Activated T-cell treated with anti-CD3 and anti-CD28 coated beads, Interleukin-2, amount 50 U/mL, for 24 hours (primary cell): ENCODE measurements around the gene PPP1R18.
A peak's percentile ranks its signal among the peaks of the same experiment; 100 is the strongest.
"Not testable (repeated sequence)": the region's sequence is repeated elsewhere in the genome, so short reads cannot be mapped to it uniquely, and the experiment has no call there.

Experiments used
- DNase-seq: peaks from one replicate; pipeline ENCODE4 v3.0.0-alpha.2; 2020
- H3K27ac Mint-ChIP-seq: 2 replicates; pipeline ENCODE4 v1.8.0; 2020; ENCODE audit warnings: mild to moderate bottlenecking, mixed read lengths
- H3K27me3 Mint-ChIP-seq: 2 replicates; pipeline ENCODE4 v1.8.0; 2020; ENCODE audit warnings: mixed read lengths
- H3K36me3 Mint-ChIP-seq: 2 replicates; pipeline ENCODE4 v1.8.0; 2020; ENCODE audit warnings: low read depth, mixed read lengths
- H3K4me1 Mint-ChIP-seq: 2 replicates; pipeline ENCODE4 v1.8.0; 2020; ENCODE audit warnings: low read depth, mixed read lengths
- H3K4me3 Mint-ChIP-seq: 2 replicates; pipeline ENCODE4 v1.8.0; 2020; ENCODE audit warnings: mild to moderate bottlenecking, moderate library complexity, mixed read lengths
- H3K9me3 Mint-ChIP-seq: 2 replicates; pipeline ENCODE4 v1.8.0; 2020; ENCODE audit warnings: mixed read lengths

PPP1R18 gene, protein sequence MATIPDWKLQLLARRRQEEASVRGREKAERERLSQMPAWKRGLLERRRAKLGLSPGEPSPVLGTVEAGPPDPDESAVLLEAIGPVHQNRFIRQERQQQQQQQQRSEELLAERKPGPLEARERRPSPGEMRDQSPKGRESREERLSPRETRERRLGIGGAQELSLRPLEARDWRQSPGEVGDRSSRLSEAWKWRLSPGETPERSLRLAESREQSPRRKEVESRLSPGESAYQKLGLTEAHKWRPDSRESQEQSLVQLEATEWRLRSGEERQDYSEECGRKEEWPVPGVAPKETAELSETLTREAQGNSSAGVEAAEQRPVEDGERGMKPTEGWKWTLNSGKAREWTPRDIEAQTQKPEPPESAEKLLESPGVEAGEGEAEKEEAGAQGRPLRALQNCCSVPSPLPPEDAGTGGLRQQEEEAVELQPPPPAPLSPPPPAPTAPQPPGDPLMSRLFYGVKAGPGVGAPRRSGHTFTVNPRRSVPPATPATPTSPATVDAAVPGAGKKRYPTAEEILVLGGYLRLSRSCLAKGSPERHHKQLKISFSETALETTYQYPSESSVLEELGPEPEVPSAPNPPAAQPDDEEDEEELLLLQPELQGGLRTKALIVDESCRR

DNA sequence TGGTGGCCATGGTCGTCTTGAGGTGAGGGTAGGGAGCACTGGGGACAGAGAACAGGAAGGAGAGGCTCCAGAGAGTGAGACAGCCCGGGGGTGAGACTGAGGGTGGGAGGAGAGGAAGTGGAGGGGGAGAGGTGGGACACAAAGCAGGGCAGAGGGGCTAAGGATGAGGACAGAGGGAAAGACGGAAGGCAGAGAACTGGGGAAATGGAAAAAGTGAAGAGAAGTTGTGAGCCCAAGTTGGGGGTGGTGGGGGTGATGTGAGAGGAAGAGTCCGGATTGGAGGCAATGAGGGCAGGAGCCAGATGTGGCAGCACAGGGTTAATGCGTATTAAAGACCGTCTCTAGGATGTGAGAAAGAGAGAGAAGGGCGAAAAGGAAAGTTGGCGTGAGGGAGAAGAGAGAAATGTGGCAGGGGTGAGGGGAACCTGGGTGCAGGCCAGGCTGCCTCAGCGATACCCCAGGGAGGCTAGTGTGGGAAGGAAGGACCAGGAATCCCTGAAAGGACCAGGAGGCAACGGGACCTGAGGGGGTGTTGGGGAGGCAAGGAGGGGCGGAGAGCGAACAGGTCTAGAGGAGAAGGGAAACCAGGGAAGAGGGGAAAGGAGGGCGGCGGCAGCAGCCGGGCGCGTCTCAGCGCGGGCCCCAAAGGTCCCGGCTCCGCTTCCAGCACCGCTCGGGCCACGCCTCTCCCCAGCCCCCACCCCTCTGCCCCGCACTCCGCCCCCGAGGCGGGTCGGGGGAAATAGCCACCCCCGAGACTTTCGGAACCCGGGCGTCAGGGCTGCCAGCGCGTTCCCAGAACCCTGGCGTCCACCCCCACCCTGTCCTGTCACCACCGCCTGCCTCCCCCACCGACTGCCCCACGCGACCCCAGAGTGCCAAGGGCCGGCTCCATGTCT, at the start of gene PPP1R18:
PPP1R18 (minus strand) TSS at position 637 of the 899 bp plus-strand sequence; CDS start at position 10, 627 bp downstream.
- H3K36me3 Mint-ChIP-seq: peaks cover 71% of the 10 kb centered on the region
- DNase-seq: peak; percentile 89
- H3K27ac Mint-ChIP-seq: peak within 1 kb of the TSS; percentile 99
- H3K9me3 Mint-ChIP-seq: no peaks in the 10 kb centered on the region
- peaks cover 39% of the 10 kb centered on the region for H3K4me1 Mint-ChIP-seq
- no peaks in the 10 kb centered on the region for H3K27me3 Mint-ChIP-seq
- H3K4me3 Mint-ChIP-seq: peak within 1 kb of the TSS; percentile 94

DNA sequence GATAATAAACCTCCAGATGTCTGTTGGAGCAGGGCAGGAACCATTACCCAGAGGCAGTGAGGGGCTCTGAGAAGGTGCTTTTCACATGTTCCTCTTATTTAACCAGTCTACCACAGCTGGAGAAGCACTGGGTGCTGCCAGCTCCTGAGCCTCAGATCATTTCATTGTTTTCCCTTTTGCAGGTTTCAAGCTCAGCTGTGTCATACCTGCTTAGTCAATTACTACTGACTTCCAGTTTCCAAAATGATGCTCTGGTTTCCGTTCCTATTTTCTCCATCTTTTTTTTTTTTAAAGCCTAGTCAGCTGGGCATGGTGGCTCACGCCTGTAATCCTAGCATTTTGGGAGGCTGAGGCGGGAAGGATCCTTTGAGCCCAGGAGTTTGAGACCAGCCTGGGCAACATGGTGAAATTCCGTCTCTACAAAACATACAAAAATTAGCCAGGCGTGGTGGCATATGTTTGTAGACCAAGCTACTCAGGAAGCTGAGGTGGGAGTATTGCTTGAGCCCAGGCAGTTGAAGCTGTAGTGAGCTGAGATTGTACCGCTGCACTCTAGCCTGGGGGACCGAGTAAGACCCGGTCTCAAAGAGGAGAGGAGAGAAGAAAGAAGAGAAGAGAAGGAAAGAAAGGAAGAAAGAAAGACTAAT, 49.3 kb upstream of the PPP1R18 start:
- peak; percentile 52 for DNase-seq
- Mint-ChIP-seq H3K4me3 (peak overlapping the region; percentile 65), H3K27ac (peak overlapping the region; percentile 98), H3K9me3 (peaks cover 5% of the 10 kb centered on the region), H3K27me3 (no peaks in the 10 kb centered on the region), H3K4me1 (peaks cover 83% of the 10 kb centered on the region), H3K36me3 (peaks cover 98% of the 10 kb centered on the region)

GRCh38 chr6:30732237-30732943, 45.9 kb upstream of the PPP1R18 start:
- H3K27me3 Mint-ChIP-seq: no peaks in the 10 kb centered on the region
- H3K36me3 Mint-ChIP-seq: peaks cover 96% of the 10 kb centered on the region
- H3K4me3 Mint-ChIP-seq: no peak overlapping the region
- H3K4me1 Mint-ChIP-seq: peaks cover 62% of the 10 kb centered on the region
- peaks cover 5% of the 10 kb centered on the region for H3K9me3 Mint-ChIP-seq
- DNase-seq: no peak
- peak overlapping the region; percentile 61 for H3K27ac Mint-ChIP-seq

DNA sequence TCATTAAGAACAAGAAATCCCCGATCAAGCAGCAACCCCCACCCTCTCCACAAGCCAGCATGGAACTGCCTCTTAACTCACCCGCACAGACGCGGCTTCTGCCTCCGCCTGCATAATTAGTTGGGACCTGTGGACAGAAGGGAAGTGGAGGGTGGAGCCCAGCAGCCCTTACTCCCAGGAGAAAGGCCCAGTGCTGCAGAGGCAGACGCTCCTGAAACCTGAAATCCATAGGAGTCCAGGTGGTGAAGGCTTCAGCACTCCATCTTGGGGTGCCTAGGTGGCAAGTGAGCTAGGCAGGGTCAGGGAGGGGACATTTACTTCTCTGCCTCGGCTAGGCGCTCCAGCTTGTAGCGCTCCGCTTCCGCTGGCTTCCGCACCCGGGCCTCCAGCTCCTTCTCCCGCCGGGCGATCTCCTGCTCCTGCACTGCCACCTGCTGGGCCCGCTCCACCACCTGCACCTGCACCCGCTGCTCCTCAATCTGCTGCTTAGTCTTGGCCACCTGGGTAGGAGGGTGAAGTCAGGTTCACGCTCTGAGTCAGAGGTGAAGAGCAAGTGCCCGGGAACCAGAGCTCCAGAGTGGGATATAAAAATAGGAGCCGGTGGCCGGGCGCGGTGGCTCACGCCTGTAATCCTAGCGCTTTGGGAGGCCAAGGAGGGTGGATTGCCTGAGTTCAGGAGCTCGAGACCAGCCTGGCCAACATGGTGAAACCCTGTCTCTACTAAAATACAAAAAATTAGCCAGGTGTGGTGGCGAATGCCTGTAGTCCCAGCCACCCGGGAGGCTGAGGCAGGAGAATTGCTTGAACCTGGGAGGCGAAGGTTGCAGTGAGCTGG, 44.4 kb upstream of the PPP1R18 start:
- Mint-ChIP-seq H3K27ac (peak overlapping the region; percentile 83), H3K4me1 (peaks cover 51% of the 10 kb centered on the region), H3K36me3 (peaks cover 93% of the 10 kb centered on the region), H3K27me3 (no peaks in the 10 kb centered on the region), H3K4me3 (peak overlapping the region; percentile 65), H3K9me3 (no peaks in the 10 kb centered on the region)
- peak; percentile 89 for DNase-seq

DNA sequence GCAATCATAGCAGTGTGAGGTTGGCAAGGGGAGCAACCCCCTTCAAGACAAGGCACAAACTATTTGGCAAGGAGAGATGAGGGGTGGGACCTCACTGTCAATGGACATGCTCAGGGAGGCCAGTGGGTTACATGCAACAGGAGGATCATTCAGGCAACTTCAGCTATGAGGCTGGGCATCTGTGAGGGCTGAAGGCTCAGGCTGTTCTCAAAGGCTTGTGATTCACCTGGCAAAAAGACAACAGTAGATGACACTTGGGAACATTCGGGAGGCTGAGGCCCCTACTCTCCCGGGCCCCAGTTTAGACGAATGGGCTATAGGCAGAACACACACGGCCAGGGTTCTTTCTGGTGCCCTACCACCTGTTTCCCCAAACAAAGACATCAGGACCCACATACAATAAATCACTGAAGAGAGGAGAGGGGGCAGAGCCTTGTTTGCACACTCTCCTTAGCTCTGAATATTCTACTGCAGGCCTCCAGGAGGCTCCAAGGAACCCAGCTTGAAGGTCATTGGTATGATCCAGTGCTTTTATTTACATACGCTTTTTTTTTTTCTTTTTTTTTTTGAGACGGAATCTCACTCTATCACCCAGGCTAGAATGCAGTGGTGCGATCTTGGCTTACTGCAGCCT, 41.6 kb upstream of the PPP1R18 start:
- Mint-ChIP-seq H3K27me3 (no peaks in the 10 kb centered on the region), H3K36me3 (peaks cover 94% of the 10 kb centered on the region), H3K4me3 (no peak overlapping the region)

GRCh38 chr6:30726506-30727413, 40.3 kb upstream of the PPP1R18 start:
- Mint-ChIP-seq H3K27ac (peak overlapping the region; percentile 85), H3K4me3 (peak overlapping the region; percentile 5), H3K4me1 (peaks cover 55% of the 10 kb centered on the region), H3K27me3 (no peaks in the 10 kb centered on the region), H3K9me3 (no peaks in the 10 kb centered on the region), H3K36me3 (peaks cover 94% of the 10 kb centered on the region)
- no peak for DNase-seq

More for the DNA sequence above, 41.6 kb upstream of the PPP1R18 start:
- Mint-ChIP-seq H3K9me3 (no peaks in the 10 kb centered on the region), H3K4me1 (peaks cover 58% of the 10 kb centered on the region), H3K27ac (peak overlapping the region; percentile 85)
- no peak for DNase-seq

DNA sequence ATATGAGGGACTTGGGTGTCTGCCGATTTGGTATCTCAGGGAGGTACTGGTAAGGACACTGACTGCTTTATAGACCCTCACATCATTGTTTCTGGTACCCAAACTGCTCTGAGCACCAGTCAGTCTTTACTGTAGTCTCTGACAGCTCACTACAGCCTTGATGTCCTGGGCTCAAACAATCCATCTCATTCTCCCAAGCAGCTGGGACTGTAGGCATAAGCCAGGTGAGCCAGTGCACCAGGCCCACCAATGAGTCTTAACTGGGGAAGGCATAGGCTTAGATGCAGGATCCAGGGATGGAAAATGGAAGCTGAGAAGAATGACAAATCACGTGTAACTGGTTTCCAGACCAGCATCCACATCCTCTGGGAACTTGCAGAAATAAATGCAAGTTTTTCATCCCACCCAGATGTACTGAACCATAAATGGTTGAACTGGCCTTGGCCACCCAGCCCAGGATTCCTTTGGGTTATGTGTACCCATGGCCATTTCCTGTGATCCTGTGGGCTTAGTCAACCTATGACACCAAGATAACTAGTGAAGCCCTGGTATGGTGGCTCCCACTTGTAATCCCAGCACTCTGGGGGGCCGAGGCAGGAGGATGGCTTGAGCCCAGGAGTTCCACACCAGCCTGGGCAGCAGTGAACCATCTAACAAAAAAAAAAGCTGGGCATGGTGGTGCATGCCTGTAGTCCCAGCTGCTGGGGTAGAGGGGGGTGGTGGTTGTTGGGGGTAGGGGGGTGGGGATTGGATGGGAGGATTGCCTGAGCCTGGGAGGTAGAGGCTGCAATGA, 39.5 kb upstream of the PPP1R18 start:
- Mint-ChIP-seq H3K27ac (peak overlapping the region; percentile 83), H3K4me3 (peak overlapping the region; percentile 41), H3K36me3 (peaks cover 93% of the 10 kb centered on the region)

GRCh38 chr6:30724906-30725667, 38.6 kb upstream of the PPP1R18 start:
- DNase-seq: no peak
- Mint-ChIP-seq H3K27me3 (no peaks in the 10 kb centered on the region), H3K4me3 (peak overlapping the region; percentile 99), H3K4me1 (peaks cover 40% of the 10 kb centered on the region), H3K27ac (peak overlapping the region; percentile 98), H3K36me3 (peaks cover 93% of the 10 kb centered on the region), H3K9me3 (no peaks in the 10 kb centered on the region)

More for the DNA sequence above, 39.5 kb upstream of the PPP1R18 start:
- no peak for DNase-seq
- no peaks in the 10 kb centered on the region for H3K27me3 Mint-ChIP-seq
- H3K9me3 Mint-ChIP-seq: no peaks in the 10 kb centered on the region
- H3K4me1 Mint-ChIP-seq: peaks cover 49% of the 10 kb centered on the region

DNA sequence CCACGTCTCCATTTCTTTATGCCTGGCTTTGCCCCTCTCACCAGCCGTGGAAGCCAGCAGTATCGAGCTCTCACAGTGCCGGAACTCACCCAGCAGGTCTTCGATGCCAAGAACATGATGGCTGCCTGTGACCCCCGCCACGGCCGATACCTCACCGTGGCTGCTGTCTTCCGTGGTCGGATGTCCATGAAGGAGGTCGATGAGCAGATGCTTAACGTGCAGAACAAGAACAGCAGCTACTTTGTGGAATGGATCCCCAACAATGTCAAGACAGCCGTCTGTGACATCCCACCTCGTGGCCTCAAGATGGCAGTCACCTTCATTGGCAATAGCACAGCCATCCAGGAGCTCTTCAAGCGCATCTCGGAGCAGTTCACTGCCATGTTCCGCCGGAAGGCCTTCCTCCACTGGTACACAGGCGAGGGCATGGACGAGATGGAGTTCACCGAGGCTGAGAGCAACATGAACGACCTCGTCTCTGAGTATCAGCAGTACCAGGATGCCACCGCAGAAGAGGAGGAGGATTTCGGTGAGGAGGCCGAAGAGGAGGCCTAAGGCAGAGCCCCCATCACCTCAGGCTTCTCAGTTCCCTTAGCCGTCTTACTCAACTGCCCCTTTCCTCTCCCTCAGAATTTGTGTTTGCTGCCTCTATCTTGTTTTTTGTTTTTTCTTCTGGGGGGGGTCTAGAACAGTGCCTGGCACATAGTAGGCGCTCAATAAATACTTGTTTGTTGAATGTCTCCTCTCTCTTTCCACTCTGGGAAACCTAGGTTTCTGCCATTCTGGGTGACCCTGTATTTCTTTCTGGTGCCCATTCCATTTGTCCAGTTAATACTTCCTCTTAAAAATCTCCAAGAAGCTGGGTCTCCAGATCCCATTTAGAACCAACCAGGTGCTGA, 37.6 kb upstream of the PPP1R18 start:
- peaks cover 45% of the 10 kb centered on the region for H3K4me1 Mint-ChIP-seq
- H3K27me3 Mint-ChIP-seq, H3K9me3 Mint-ChIP-seq, DNase-seq: not testable (repeated sequence)
- H3K4me3 Mint-ChIP-seq: peak overlapping the region; percentile 99
- H3K36me3 Mint-ChIP-seq: peaks cover 92% of the 10 kb centered on the region
- H3K27ac Mint-ChIP-seq: peak overlapping the region; percentile 98
